Hematopoietic multipotent progenitor cell (in vitro differentiated cells): ENCODE measurements around the gene ACTR3C. TPM values are rescaled to one million over a fixed set of nuclear protein-coding genes. Genes with fewer than 3 reads are reported as not detected.

ENCODE experiments used
- DNase-seq, 3 donors: peaks; one replicate each; pipeline ENCODE4 v3.0.0-alpha.2; 2011 to 2015; ENCODE audit warnings: low read depth in 2 of 3, low spot score in 2 of 3
- total RNA-seq: library from RNA; depleted of rRNA; stranded (reverse); fragments of >200 nt; gene quantifications from one replicate; pipeline ENCODE4 v1.2.3, GENCODE V29; 2012

ACTR3C gene
- total RNA-seq, 1 donor = 26.4 TPM

DNA sequence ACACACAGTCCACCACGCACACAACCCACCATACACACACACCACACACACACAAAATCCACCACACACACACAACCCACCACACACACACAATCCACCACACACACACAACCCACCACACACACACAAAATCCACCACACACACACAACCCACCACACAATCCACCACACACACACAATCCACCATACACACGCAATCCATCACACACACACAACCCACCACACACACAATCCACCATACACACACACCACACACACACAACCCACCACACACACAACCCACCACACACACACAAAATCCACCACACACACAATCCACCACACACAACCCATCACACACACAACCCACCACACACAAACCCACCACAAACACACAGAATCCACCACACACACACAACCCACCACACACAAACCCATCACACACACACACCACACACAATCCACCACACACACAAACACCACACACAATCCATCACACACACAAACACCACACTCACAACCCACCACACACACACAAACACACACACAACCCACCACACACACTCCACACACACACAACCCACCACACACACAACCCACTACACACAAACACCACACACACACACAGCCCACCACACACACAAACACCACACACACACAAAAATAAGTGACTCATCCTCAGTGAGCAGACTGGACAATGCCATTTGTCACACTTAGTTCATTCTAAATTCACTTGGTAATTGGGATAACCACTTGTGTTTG is 36.4 kb upstream of the ACTR3C start:
- no peak for DNase-seq

- DNase-seq = no peak
Observed at GRCh38 chr7:150358988-150359621, 35.8 kb upstream of the ACTR3C start.

DNA sequence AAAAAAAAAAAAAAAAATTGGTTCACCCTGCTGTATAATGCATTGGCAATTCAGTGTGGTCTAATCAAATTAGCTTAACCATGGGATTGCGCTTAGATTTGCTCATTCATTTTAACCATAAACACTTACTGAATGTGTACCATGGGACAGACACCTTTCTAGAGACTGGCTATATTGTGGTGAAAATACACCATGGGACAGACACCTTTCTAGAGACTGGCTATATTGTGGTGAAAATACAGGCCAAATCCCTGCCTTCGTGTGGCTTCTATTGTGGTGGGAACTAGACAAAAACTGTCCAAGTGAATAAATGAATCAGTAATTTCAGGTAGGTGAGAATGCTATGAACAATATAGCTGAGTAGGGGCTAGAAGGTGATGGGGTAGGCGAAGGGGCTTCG is 35.1 kb upstream of the ACTR3C start:
- no peak for DNase-seq

GRCh38 chr7:150357771-150358427 is 34.6 kb upstream of the ACTR3C start:
- DNase-seq = no peak

GRCh38 chr7:150357270-150357669 is 33.9 kb upstream of the ACTR3C start:
- DNase-seq = peak in 2 of 3 donors; percentile 89 to 97

DNA sequence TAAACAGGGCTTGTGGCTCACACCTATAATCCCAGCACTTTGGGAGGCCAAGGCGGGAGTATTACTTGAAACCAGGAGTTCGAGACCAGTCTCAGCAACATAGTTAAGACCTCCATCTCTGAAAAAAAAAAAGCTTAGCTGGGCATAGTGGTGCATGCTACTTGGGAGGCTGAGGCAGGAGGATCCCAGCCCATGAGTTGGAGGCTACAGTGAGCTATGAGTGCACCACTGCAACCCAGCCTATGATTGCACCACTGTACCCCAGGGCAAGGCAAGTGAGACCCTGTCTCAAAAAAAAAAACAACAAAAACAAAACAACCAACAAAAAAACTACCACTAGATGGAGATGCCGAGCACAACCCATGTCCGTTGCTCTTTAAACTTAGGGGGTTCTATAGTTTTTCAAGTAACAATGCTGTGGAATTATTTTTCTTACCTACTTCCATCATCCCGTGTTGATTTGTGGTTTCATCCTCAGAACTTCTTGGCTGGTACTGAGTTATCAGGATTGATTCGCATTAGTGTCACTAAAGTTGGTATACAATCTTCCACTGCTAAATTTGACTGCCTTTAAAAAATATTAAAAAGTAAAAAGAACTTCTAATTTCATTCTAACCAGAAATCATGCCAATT is 33.0 kb upstream of the ACTR3C start:
- peak in 2 of 3 donors; percentile 67 to 79 for DNase-seq

DNA sequence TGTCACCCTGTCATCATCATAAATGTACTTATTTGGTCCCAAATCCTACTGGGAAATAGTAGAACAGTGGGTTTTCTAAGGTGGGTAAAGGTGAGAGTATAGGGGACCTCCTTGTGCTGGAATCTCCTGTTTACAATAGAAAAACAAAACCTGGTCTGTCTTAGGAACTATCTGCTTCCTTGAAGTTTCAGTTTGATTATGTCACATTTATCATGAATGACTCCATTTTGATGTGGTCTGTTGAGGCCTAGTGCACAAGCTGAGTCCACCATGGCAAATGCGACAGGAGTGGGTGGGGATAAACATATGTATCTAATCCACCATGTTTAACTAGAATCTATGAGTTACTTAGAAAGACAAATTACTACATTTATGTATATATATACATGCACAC is 32.3 kb upstream of the ACTR3C start:
- no peak for DNase-seq

DNA sequence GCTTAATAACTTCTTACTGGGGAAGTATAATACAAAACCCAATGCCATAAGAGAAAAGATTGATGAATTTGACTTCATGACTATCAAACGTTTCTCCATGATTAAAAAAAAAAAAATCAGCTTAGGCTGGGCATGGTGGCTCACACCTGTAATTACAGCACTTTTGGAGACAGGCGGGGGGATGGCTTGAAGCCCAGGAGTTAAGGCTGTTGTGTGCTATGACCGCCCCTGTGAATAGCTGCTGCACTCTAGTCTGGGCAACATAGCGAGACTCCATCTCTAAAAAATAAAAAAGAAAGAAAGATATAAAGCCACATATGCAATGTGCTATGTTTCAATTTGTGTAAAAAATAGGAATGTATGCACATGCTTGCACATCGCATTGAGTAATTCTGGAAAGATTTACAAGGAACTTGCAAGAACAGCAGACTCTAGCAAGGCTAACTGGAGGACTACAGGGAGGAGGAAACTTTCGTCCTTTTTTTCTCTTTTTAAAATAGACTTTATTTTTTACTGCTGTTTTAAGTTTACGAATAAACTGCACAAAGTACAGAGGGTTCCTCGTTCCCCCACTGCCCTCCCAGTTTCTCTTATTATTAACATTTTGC is 28.3 kb upstream of the ACTR3C start:
- DNase-seq = no peak

- no peak for DNase-seq
Observed at GRCh38 chr7:150346922-150347321, 23.6 kb upstream of the ACTR3C start.

DNA sequence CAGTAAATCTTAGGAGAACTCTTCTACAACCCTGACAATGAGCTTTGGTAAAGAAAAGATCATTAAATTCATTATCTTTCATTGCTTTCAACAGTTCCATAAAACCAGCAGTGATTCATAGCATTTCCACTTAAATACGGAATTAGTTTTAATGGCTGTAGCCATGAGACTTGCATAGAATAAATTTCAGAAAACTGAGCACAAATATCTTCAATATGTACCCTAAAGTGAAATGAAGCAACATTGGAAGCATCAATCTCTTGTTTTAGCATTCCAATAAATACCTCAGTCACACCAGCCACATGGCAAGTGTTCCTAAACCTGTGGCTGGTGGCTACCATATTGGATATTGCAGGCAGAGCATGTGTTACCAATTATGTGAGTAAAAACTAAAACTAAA is 21.7 kb upstream of the ACTR3C start:
- no peak for DNase-seq

GRCh38 chr7:150344299-150344698 is 21.0 kb upstream of the ACTR3C start:
- no peak for DNase-seq

DNA sequence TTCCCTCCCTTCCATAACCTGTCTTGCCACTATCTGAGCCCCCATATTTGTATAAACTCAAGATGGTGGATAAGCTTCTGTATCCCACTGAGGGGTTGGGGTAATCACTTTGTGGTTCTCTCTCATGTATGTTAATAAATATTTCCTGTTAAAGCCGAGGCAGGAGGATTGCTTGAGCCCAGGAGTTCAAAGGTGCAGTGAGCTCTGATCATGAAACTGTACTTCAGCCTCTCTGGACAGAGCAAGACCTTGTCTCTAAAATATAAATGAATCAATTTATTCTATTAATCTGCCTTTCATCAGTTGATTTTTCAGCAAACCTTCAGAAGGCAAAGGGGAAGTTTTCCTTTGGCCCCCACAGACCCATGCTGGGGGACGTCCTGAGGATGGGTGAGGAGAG is 19.9 kb upstream of the ACTR3C start:
- no peak for DNase-seq

- no peak for DNase-seq
Observed at GRCh38 chr7:150342121-150342408, 18.7 kb upstream of the ACTR3C start.

DNA sequence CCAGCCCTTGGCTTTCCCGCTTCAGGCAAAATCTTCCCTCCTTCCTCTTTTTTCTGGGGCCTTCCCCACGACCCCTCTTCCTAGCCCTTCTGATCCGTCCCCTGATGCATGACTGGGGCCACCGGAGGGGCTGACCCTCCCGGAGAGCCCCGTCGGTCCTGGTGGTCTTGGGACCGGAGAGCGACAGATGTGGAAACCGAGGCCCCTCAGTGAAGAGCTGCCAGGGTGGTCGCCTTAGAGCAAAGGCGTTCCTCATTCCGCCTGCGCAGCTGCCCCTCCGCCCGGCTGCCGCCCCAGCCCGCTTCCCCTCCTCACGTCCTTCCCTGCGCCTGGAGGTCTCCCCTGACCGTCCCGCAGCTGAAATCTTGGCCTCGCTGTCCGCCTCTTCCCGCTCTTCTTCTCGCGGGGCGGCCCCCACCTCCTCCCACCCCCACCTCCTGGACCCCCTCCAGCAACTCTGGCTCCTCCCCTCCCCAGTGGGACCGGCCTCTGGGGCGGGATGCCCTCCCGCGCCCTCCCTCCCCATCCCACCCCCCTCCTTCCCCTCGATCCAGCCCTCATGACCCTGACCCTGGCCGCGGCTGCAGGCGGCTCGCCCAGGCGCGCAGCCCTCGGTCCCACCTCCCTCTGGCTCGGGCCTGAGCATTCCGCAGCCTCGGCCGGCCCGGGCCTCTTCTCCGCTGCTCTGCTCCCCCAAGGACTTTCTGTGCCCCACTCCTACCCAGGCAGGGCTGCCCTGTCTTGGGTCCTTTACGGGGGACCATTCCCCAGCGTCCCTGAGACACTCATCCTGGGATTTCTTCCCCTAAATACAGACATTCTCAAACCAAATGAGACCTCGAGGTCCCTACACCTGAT is 18.1 kb upstream of the ACTR3C start, which contains the start of gene RARRES2:
Gene RARRES2 (minus strand): TSS at position 367 of the 858 bp plus-strand sequence. CDS start 1,020 bp downstream, outside the sequence.
- no peak for DNase-seq

DNA sequence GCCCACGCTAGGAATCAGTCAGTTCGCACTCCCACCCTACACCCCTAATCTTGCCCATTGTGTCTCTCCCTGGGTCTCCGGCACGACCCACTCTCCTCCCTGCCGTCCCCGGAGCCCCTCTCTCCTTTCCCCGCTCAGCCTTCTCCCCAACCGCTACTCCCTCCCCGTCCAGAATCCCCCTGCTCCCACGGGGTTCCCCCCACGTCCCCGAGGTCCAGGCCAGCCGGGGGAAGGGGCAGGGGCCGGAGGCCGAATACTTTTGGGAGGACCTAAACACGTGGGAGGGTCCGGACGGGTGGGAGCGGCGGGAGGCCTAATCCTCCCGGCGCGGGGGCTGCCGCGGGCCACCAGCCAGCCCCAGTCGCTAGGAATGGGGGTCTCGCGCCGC is 17.5 kb upstream of the ACTR3C start:
- no peak for DNase-seq

GRCh38 chr7:150340024-150340749 is 16.8 kb upstream of the ACTR3C start:
- DNase-seq = peak in 1 of 3 donors; percentile 52

- peak in 2 of 3 donors; percentile 50 to 69 for DNase-seq
Observed at GRCh38 chr7:150339409-150339809, 16.1 kb upstream of the ACTR3C start.

DNA sequence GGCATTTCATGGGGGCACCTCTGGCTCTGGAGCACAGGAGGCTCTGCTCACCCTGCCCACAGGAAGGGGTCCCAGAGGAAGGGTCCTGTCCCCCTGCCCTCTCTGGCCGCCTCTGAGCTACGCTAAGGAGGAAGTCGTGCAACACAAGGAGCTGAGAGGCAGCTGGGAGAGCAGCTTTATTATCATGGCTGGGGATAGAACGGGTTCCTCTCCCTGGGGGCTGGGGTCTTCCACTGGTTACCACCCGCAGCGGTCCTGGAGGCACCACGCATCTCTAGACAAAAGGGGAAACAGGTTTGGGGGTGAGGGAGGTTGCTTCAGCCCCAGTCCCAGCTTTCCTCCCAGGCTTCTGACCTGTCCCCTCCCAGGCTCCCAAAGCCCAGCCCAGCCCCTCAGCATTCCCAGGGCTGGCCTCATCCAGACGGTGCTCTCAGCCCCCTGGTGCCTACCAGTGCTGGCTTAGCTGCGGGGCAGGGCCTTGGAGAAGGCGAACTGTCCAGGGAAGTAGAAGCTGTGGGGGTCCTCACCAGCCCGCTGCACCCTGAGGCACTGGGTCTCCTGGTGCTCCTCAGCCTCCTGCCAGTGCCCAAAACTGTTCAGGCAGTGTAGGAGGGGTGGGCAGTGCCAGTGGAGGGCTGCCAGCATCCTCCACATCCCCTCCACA is 15.0 kb upstream of the ACTR3C start:
- no peak for DNase-seq

- no peak for DNase-seq
Observed at GRCh38 chr7:150337659-150338081, 14.3 kb upstream of the ACTR3C start.
